Ishikawa (cell line): ENCODE data around the gene DMD.

Experiments used
- CEBPB ChIP-seq: IDR thresholded peaks from 2 replicates; pipeline ENCODE4 v1.6.1; 2012
- CREB1 ChIP-seq: IDR thresholded peaks from 2 replicates; pipeline ENCODE4 v1.6.1; 2012; ENCODE audit warnings: low read depth
- MAX ChIP-seq: IDR thresholded peaks from 2 replicates; pipeline ENCODE4 v1.6.1; 2012
- NFIC ChIP-seq: IDR thresholded peaks from 2 replicates; pipeline ENCODE4 v1.6.1; 2012
- RAD21 ChIP-seq: IDR thresholded peaks from 2 replicates; pipeline ENCODE4 v1.6.1; 2012; ENCODE audit warnings: low read depth
- REST ChIP-seq: IDR thresholded peaks from 2 replicates; pipeline ENCODE4 v1.6.1; 2012; ENCODE audit warnings: low read depth, mild to moderate bottlenecking
- USF1 ChIP-seq: IDR thresholded peaks from 2 replicates; pipeline ENCODE4 v1.6.1; 2012
- YY1 ChIP-seq: IDR thresholded peaks from 2 replicates; pipeline ENCODE4 v1.6.1; 2012; ENCODE audit warnings: low read depth

- TF ChIP-seq MAX, result no peak
- no peak for TF ChIP-seq YY1
- TF ChIP-seq NFIC, result no peak
- no peak for TF ChIP-seq REST
- TF ChIP-seq CREB1, result no peak
- no peak for TF ChIP-seq USF1
- TF ChIP-seq CEBPB, result no peak
- no peak for TF ChIP-seq RAD21
Measured at GRCh38 chrX:31124536-31124935, 2086.8 kb downstream of the DMD start.
